ENCODE measurements around the gene WDR37.

The WDR37 gene

DNA sequence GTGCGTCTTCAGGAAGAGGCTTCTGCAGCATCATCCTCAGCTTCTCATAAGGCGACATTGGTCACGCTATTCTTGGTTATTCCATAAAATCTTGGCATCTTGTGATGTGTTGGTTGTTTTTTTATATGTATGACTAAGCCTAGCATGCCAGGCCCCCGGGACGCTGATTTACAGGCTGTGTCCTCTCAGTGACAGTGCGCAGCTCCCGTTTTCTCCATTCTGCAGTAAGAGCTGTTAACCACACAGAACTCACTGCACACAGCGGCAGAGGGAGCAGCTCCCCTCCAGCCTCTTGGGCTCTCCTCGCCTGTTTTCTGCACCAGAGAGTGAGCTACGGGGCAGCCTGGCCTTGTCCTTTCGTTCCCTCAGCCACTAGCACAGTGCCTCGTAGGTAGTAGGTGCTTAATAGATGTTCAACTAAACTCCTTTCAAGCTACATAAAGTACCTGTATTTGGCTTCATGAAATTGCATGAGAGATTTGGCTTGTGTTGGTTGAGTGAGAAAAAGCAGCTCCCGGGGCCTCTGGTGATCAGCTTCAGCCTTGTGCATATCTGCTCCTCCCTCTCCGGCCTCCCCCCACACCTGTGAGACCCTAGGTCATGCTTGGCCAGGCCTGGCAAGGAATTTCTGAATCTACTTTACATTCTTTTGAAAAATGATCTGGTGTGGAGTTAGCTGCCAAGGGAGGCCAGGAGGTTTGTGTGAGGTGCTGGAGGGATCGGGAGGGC is 116.2 kb downstream of the WDR37 start:
- no peak for DNase-seq

DNA sequence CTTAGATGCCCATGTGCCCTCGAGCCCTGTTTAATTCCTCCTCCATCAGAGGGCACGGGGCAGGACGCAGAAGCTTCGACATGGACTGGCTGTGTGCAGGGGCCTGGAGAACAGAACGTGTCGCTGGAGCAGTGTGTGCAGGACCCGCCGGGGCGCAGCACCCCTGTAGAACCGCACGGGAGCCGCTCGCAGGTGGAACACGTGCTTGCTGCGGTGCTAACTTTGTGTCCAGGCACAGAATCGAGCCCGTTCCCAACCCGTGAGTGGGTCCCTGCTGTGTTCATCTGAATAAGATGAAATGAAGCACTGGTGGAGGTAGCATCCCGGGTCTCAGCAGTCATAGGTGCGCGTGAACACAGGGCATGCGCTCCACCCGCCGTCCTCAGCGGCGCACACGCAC is 116.9 kb downstream of the WDR37 start:
- DNase-seq: no peak

DNA sequence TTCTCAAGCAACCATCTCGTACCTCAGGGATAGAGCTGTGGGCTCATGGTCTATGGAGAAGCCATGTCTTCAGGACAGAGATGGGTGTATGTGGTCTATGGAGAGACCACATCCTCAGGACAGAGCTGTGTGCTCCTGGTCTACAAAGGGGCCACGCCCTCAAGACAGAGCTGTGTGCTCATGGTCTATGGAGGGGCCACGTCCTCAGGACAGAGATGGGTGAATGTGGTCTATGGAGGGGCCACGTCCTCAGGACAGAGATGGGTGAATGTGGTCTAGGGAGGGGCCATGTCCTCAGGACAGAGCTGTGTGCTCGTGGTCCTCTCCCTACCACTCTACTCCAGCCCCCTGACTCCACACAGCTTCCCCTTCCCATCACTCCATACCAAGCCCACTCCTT is 117.8 kb downstream of the WDR37 start:
- DNase-seq: no peak

DNA sequence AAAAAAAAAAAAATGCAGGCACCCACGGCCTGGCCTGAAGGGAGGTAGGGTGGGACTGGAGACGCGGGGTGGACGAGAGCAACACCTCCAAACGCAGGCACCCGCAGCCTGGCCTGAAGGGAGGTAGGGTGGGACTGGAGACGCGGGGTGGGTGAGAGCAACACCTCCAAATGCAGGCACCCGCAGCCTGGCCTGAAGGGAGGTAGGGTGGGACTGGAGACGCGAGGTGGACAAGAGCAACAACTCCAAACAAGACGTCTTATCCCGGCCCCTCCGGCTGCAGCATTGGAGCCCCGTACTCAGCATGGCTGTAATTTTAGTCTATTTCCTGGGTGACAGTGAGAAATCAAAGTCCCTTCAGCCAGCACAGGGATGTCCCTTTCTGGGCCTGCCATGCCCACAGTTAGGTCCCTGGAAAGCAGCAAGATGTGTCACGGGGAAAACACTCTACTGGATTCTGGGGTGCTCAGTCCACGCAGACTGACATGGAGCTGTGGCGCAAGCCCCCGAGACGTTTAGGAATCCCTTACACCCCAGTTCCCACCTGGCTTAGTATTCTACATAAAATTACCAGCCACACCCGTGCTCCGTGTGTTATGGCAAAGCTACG is 119.9 kb downstream of the WDR37 start:
- no peak for DNase-seq

DNA sequence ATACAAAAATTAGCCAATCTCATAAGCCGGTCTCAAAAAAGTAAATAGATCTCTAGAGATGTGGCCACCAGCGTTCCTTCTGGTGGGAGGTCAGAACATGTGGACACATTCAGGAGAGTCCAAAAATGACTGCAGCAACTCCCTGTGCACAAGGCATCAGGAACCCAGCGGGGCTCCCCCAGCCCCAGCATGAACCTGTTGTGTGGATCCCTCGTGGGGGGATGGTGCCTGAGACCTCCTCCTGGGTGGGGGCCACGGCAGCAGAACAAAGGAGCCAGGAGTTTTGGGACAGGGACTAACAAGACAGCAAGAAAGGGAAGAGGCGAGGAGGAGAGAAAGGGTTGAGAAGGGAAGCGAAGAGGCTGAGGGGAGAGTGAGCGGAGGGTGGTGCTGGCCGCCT is 121.8 kb downstream of the WDR37 start:
- DNase-seq: no peak

DNA sequence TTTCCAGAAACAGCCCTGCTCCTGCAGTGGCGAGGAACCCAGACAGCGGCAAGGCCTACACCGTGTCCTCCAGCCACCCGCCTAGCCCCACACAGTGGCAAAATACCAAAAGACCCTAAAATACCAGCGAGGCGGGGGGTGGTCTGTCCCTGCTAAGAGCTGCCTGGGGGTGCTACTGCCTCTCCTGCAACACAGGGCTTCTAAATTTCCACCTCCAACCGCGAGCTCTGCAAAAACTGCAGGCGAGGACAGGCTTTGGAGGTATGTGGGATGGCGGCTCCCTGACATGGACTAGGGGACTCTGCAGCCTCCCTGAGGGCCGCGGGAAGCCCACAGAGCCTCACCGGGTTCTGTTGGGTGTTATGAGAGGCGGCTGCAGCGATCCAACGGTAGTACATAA is 122.3 kb downstream of the WDR37 start:
- no peak for DNase-seq

DNA sequence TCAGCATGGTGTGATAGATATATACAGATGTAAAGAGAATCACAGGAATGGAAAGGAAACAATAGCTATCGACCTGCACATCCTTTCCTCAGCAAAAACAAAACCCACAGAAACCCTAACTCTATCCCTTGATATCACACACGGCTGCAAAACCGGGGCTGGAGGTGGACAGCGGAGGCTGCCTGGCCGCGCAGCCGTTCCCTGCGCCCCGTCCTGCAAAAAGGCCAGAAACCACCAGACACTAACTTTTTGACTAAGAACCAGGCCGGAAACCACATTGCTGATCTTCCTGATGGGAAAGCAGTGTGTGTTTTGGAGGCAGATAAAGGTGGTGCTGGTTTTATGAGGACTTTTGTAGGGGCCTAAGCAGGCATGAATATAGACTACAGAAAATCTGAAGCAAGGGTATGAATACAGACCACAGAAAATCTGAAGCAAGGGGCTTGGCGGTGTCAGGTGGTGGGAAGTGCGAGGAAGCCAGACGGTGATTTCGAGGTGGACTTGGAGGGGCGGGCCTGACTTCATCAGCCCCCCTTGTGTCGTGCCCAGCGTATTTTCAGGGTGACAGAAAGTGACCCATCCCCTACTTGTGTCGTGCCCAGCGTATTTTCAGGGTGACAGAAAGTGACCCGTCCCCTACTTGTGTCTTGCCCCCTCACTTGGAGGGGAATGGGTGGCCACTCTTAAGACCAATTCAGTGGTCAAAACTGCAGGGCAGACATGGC is 123.3 kb downstream of the WDR37 start:
- no peak for DNase-seq

DNA sequence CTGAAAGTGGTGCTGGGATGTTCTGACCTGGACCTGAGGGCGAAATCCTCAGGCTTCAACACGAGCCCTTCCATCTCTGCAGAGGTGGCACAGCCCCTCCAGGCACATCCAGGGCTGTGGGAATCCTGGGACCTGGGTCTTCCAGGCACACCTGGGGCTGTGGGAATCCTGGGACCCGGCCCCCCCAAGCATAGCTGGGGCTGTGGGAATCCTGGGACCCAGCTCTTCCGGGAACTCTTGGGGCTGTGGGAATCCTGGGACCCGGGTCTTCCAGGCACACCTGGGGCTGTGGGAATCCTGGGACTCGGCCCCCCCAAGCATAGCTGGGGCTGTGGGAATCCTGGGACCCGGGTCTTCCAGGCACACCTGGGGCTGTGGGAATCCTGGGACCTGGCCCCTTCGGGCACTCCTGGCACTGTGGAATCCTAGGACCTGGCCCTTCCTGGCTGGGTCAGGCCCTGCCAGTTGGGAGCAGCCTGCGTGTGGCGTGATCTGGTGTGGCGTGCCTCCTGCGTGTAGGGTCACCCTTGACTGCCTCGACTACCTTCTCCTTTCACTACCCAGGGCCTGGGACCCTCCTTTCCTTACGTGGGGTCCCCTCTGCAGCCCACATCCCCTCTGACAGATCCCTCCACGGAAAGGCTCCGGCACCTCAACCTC is 124.0 kb downstream of the WDR37 start:
- DNase-seq: no peak

DNA sequence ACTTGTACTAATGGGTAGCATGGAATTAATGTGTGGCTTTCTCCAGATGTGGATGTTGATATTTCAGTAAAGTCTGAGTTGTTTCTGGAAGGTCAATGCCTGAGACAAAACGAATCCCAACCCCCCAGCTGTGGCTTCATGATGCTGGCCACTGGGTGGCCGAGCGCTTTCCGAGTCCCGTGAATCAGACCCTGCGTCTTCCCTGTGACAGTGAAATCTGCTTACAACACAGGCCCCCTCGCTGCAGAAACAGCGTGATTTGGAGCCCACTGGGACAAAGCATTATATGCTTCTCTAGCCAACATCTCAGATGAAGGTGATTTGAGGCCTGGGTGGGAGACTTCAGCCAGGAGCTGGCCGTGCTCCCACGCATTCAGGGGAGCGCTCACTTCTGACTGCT is 124.7 kb downstream of the WDR37 start:
- no peak for DNase-seq

Measured in NCI-H2029 treated with DMSO at 0.1 percent for 48 hours (cell line).